GM21529 (cell line): ENCODE measurements around the gene TMPRSS2.

ENCODE experiments used
- ATAC-seq: cut with Tn5 transposase; IDR thresholded peaks from one replicate; pipeline ENCODE4 v1.9.1; 2021; ENCODE audit not compliant: unreplicated experiment

TMPRSS2 gene

GRCh38 chr21:41507521-41508414 is at the start of gene TMPRSS2:
TSS of gene TMPRSS2 (minus strand) at chr21:41508158. CDS start at chr21:41498133, 10,025 bp downstream.
- no peak for ATAC-seq

- no peak for ATAC-seq
Observed at GRCh38 chr21:41555057-41555456, 47.1 kb upstream of the TMPRSS2 start.

GRCh38 chr21:41552254-41552653 is 44.3 kb upstream of the TMPRSS2 start:
- no peak for ATAC-seq

DNA sequence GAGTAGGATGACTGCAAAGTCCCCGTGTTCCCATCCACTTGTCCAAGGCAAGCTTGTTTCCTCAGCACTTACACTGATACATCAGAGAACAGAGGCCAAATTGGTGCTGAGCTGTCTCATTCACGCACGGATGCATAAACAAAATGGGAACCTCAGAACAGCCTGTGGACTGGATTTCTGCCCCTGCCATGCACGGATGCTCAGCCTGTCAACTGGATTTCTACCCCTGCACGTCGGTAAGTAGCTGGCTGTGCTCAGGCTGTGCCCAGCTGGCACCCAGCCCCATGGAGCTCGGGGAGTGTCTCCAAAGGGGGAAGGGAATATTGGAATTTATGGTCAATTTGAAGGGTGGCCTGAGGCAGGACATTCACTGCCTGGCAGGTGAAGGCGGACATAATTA is 40.8 kb upstream of the TMPRSS2 start:
- no peak for ATAC-seq

DNA sequence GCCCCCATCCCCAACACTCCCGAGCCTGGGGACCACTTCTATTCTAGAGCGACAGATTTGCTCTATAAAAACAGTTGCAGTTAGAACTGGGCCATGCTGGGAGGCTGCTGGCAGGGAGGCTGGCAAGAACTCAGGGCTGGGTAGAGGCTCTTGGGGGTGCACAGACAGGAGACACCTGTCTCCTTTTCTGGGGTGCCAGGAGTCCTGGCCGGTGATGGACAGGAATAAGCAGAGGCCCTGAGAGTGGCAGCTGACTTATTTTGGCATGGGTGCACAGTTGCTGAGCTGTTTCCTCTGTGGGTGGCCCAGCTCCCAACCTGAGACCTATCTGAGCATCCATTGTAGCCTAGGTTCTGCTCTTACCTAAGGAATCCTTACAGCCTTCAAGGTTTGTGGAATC is 39.2 kb upstream of the TMPRSS2 start:
- no peak for ATAC-seq

GRCh38 chr21:41545500-41546359 is 37.8 kb upstream of the TMPRSS2 start:
- ATAC-seq, result no peak

DNA sequence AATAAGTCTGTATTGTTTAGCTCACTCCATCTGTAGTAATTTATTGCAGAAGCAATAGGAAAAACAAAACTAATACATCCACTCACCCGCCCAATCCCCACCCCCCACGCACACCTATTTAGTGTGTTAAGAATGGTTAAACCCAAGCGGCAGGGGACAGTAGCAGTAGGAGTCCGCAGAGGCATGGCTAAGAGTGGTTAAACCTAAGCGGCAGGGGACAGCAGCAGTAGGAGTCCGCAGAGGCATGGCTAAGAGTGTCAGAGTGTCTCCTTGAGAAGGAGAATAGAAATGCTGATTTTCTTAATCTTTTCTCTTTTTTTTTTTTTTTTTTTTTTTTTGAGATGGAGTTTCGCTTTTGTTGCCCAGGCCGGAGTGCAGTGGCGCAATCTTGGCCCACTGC is 34.8 kb upstream of the TMPRSS2 start:
- no peak for ATAC-seq

DNA sequence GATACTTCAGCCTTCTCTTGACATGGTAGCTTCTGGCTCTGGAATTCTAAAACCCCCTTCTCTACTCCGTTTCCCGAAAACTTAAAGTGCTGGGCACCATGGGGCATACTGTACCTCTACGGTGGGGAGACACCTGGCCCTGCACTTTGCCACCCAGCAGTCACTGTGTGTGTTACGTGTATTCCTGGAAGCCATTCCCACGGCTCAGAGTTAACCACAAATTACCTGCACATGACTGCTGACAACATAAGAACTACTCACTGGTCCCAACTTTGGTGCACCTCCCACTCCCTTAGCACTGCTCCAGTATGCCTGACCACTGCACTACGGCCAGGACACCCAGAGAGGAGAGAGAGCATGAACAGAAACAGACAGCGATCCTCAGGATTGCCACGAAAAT is 29.4 kb upstream of the TMPRSS2 start:
- no peak for ATAC-seq

DNA sequence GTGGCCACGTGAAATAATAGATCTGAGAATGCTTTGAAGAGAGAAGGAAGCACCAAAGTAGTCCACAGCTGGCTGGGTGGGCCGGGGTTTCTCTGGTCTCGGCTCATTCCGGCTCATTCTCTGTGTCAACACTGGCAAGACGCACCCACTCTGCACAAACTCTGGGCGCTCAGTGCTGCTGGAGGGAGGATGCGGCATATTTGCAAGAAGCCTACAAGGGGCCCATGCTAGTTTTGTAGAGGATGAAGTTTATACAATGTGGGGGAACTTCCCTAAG is 28.8 kb upstream of the TMPRSS2 start:
- no peak for ATAC-seq

DNA sequence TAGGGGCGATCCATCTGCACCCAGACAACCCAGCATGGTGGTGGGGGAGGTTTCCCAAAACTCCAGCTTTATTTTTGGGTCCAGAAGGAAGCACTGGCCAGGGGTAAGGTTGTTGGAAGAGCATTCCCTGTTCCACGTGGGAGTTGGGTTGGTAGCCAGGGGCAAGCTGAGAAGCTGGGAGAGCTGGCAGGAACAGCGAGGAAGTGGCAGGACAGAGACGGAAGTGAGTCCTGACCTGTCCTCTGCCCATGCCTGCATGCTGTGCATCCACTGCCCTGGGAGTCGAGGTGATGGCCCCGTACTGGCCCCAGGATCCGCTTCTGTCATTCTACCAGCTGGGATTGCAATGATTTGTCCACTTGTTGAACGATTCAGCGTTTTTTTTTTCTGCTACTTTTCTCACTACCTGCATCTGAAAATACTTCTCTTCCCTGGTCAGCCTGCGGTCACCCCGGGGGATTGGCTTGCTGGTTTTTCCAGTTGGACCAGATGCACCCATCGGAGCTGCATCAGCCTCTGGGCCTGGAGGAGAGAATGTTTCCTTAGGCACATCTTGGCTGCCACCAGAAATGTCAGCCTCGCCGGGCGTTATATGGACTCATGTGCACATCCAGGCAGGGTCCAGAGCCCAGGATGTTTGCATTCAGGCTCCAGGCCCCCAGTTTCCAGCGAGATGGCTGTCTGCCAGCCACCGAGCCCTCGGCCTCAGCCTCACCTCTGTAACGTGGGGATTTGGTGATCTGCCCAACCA is 28.3 kb upstream of the TMPRSS2 start:
- no peak for ATAC-seq

GRCh38 chr21:41530366-41530765 is 22.4 kb upstream of the TMPRSS2 start:
- no peak for ATAC-seq

DNA sequence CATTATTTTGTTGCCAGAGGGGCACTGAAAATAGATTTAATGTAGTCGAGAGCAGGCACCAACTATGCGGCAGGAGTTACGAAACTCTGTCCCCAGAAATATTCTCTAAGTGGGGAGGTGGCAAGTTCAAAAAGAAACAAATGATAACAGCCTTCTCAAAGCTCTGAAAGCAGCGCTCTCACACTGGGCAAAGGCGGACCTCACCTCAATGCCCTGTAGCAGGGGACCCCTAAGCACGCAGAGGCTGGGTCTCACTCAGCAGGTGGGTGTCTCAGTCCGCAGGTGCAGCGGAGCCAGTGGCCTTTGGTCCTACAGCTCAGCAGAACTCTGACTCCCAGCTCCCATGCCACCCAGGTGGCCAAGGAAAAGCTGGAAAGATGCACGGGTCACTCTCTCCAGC is 21.8 kb upstream of the TMPRSS2 start:
- no peak for ATAC-seq

- no peak for ATAC-seq
Observed at GRCh38 chr21:41526478-41527087, 18.6 kb upstream of the TMPRSS2 start.

DNA sequence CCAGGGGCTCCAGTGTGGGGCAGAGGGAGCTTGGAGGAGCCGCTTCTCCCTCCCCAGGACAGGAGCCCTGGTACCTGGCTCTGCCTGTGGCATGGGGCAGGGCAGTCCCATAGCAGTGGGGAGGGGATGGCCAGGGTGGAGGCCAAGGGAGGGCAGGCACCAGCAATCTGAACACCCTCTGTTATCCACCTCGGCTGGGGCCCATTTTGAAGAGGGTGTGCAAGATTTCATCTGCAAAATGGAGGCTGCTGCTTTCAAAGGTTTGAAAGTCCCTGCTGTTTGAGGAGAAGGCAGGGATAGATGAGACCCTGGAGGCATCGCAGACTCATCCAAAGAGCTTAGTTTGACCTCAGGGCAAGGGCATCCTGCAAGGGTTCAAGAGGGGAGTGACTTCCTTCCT is 15.2 kb upstream of the TMPRSS2 start:
- no peak for ATAC-seq

- no peak for ATAC-seq
Observed at GRCh38 chr21:41521489-41522027, 13.6 kb upstream of the TMPRSS2 start.

DNA sequence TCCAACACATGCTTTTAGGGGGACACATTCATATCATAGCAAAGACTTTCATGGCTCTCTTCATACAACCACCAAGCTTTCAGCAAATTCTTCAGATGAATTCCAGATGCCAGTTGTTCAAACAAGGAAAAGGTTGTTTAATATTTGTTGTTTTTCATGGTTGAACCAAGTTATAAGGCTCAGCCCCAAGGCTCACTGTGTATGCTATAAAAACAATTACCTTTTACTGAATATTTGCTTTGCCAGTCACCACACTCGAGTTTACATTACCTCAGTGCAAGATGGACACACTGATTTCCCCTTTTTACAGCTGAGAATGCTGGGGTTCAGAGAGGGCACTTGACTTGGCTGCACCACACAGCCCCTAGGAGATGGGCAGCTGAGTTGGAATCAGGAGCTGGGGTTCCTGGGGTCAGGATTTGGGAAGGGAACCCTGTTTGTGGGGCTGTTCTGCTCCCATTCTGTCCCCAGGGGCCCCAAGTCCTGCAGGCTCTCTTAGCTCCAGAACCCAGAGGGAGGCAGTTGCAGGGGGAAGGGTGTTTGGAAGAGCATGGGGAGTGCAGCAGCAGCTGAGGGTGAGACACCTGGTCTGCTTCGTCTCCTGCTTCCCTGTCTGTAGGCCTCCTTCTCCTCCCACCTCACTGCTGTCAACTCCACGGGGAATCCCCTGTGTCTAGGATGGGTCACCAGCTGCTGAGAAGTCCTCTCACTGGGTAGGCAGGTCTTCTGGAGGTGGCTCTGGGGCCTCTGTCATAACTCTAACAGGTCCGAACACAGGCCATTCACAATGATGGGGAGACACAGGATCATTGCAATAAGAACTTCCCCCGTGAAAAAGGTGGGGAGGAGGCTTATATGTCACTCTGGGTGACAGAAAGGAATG is 12.8 kb upstream of the TMPRSS2 start:
- ATAC-seq, result no peak

DNA sequence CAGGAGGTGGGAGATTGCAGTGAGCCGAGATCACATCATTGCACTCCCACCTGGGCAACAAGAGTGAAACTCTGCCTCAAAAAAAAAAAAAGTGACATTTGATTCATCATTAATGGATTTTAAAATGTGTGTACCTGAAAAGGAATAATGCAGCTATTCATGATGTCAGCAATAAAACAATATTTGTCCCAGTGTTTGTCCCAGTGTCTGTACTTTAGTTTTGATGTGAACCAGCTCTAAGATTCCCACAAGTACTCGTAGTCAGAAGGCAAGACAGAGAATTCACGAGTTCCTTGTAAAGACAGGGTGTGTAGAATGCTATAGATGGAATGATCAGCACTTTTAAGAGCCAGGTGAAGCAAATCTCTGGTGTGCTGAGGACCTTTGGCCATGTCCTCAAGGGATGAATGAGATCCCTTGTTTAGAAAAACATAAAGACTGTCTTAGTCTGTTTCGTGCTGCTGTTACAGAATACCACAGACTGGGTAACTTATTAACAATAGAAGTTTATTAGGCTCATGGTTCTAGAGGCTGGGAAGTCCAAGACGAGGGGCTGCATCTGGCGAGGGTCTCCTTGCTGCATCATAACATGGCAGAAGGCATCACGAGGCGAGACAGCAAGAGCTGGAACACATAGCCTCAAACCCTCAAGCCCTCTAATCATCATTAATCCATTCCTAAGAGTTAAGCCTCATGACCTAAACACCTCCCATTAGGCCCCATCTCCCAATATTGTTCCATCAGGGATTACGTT is 12.0 kb upstream of the TMPRSS2 start:
- ATAC-seq, result no peak

- ATAC-seq, result no peak
Observed at GRCh38 chr21:41518757-41519156, 10.8 kb upstream of the TMPRSS2 start.

GRCh38 chr21:41511858-41512257 is 3.9 kb upstream of the TMPRSS2 start:
- no peak for ATAC-seq
